Measurements from ENCODE around the gene GCK.

GCK gene

DNA sequence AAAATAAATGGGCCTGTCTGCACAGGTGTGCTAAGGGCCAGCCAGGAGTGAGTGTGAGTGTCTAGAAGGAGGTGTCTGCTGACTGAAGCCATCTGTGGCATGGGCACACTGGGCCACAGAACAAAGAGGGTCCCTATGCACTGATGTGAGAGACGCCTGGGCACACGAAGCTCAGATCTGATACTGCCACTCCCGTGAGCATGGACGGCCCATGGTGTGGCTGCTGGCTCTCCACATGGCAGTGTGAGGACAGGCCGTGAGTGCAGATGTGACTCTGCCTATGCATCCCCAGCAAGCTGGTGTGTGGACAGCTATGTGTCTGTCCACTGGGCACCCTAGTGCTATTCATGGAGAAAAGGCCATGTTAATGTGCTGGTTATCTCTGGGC lies 35.3 kb downstream of the GCK start:
- no peak for DNase-seq

DNA sequence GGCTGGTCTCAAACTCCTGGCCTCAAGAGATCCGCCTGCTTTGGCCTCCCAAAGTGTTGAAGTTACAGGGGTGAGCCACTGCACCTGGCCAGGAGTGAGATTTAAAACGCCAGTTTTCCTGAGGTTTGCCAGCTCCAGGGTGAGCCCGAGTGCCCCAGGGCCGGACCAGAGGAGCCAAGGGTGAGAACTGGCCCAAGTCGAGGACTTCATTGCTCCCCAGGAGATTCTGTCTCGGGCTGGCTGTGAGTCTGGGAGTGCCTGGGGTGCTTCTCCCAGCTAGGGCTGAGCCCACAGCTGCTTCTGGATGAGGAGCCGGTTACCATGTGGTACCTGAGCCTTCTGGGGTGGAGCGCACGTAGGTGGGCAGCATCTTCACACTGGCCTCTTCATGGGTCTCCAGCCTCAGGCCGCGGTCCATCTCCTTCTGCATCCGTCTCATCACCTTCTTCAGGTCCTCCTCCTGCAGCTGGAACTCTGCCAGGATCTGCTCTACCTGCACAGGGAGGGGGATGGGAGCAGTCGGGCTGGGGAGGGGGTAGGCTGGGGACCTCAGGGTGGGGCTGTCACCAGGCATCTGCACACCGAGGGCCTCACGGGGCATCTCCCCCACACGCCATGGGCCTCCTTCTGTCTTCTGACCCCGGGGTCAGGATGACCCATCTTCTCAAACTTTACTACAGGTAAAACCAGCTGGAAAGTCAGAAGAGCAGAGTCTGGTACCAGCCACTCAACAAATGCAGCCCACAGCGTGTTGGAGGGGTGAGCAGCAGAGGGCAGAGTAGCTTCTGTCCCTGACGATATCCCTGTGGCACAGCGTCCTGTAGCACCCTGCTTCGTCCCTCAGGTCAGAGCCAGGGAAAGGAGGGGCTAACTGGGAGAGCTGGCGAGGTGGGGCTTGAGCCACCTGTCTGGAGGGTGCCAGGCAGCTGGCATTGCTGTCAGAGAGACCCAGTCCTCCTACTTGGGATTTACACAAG lies 36.0 kb downstream of the GCK start:
- DNase-seq: no peak

DNA sequence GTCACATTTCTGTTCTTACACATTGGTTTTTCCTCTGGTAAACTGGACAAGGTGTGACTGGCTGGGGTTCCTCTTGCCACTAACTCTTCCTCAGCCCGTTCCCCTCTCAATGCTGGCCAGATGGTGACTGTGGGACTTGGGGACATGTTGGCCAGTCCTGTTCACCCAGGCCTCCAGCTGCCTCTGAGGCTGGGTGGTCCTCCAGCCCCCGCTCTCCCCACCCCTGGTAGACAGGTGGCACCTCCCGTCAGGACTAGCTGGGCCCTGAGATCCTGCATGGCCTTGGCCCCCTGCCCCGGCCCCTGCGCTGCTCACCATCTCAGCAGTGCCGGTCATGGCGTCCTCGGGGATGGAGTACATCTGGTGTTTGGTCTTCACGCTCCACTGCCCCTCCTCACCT lies 37.3 kb downstream of the GCK start:
- DNase-seq: no peak

DNA sequence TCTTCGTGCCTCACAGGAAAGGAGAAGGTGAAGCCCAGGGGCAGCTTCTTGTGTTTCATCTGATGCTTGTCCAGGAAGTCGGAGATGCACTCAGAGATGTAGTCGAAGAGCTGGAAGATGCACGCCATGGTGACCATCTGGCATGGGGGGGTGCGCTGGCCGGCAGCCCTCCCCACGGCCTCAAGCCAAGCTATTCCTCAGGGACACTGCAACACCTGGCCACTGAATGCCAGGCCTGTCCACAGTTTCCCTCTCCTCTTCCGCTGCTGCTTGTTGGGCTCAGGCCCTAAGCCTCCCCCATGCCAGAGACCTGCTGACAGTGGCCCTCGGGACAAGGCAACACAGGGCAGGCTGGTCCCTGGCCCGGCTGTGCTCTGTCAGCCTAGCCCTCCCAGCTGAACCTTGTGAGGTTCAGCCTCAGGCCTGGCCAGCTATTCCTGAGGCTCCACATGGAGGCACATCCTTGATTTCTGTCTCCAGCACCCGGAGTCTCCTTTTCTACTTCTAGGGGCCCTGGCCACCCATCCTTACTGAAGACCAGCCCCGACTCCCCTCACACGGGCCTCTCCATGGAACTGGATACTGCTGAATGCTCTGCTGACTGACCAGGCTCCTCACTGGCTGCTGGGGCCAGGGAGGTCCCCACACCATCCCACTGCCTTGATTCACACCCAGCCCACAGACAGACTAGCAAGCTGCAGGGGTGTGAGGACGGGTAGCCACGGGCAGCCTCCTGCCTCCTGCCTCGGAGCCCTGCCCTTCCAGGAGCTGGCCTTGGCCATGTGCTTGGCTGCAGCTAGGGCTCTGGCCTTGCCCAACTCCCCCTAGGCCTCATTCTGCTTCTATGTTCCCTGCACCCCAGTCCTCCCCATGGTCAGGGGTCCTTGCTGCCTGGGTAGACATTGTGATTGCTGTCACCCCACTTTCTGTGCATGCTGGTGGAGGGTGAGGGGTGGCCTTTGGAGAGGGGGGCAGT lies 38.0 kb downstream of the GCK start:
- no peak for DNase-seq

DNA sequence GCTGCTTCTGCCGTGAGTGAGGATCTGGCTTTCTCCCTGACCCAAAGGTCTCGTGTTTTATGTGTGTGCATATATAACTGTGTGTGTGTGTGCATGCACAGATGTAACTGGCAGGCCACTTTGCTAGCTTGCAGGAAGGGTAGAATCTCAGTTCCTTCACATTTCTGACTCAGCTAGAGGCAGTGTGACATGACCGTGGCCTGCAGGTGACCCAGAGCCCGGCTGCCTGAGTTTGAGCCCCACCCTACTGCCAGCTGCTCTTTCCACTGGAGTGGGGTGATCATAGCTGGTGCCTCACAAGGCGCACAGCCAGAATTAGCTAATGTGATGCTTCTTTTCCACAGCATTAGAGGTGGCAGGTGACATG lies 38.8 kb downstream of the GCK start:
- DNase-seq: no peak

DNA sequence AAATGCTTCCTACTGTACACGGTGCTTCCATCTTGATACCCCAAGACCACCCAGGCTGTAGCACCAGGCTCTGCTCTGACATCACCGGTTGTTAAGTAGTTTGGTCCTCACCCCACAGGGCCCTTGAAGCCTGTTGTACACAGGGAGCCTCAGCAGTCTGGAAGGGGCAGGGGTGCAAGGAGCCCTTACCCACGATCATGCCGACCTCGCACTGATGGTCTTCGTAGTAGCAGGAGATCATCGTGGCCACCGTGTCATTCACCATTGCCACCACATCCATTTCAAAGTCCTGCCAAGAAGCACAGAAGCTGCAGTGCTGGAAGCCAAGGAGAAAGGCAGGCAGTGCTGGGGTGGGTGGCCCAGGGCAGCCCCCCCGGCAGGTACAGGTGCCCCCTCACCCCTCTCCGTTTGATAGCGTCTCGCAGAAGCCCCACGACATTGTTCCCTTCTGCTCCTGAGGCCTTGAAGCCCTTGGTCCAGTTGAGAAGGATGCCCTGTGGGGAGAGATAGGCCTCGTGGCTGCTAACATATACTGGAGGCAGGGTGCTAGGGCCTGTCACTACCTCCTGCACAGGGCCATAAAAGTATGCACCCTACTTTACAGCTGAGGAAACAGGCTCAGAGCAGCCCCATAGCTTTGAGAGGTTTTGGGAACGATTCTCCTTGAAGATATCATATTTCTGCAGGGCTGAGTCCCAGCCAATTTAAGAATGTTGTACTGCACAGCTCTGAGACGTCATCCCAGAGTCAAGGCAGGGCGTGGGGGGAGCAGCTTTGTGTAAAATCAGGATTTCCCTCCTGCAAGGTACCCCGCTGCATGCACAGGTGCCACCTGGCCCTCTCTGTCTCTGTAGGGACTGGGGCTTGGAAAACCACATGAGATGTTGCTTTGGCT lies 39.4 kb downstream of the GCK start:
- no peak for DNase-seq

DNA sequence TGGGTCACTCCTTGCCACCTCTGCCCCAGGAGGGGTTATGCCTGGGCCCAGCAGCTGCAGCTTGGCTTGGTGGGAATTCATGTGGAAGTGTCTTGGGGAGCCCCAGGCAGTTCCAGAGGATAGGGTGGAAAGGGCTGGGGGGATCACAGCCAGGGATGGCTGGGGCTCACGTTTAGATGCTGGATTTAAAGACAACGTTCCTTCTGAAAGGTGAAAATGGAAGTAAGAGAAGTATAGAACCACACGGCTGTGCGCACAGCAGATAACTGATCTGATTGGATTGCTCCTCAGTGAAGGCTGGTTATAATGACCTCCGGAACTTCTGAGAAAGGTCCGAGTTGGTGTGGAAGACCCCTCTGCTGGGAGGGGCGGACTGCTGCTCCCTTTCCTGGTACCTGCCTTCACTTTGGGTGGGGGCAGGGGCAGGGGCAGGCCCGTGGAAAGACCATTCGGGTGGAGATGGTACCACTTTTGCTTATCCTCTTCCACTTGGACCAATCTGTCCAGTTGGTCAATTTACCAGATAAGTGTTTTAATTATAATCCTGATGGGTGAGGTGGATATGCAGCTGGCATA lies 40.2 kb downstream of the GCK start:
- DNase-seq: no peak

DNA sequence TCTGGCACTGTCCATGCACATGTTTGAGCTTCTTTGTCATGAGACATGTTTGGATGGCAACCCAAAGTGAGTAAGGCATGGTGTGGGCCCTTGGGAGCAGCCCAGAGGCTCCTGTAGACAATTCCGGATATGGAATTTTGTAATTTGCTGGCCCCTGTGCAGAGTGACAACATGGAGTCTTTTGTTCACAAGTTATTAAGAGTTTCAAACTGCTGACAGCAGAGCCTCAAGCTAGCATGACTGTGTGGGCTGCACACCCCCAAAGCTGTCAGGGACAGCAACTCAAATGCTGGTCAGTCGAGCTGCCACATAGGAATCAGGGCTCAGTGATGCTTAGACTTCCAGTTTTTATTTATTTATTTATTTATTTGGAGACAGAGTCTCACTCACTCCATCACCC lies 41.1 kb downstream of the GCK start:
- DNase-seq: no peak

DNA sequence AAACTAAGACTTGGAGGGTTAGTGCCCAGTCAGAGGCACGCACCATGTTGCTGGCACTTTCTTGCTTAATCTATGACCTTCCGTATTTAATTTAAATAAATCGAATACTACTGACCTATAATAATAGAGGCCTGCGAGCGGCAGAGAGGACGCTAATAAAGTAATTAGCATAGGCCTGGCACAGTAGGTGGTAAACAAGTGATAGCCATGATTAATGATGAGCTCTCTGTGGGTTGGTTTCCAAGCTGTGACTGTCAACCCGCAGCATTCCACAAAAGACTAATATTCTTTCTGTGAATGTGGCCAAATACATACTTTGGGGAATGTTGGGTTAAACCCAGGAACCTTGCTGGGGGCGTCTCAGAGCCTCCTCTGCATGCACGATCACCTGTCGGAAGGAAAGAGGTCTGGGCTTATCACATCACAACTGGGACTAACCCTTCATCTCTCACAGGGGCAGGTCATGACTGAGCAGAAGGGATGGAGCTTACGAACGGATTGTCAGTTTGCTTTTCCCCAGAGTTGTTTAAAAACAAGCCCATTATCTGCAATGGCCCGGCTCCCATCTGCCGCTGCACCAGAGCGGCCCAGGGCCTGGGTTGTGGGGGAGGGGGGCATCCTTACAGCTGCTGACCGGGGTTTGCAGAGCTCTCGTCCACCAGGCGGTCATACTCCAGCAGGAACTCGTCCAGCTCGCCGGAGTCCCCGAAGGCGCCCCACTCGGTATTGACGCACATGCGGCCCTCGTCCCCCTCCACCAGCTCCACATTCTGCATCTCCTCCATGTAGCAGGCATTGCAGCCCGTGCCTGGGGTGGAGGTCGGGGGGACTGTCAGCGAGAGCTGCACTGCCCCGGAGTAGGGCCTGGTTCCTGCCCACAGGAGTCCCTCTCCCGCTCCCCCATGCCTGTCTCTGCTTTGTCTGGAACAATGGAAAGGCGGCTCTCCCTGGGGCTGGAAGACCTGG lies 41.9 kb downstream of the GCK start:
- DNase-seq: no peak

DNA sequence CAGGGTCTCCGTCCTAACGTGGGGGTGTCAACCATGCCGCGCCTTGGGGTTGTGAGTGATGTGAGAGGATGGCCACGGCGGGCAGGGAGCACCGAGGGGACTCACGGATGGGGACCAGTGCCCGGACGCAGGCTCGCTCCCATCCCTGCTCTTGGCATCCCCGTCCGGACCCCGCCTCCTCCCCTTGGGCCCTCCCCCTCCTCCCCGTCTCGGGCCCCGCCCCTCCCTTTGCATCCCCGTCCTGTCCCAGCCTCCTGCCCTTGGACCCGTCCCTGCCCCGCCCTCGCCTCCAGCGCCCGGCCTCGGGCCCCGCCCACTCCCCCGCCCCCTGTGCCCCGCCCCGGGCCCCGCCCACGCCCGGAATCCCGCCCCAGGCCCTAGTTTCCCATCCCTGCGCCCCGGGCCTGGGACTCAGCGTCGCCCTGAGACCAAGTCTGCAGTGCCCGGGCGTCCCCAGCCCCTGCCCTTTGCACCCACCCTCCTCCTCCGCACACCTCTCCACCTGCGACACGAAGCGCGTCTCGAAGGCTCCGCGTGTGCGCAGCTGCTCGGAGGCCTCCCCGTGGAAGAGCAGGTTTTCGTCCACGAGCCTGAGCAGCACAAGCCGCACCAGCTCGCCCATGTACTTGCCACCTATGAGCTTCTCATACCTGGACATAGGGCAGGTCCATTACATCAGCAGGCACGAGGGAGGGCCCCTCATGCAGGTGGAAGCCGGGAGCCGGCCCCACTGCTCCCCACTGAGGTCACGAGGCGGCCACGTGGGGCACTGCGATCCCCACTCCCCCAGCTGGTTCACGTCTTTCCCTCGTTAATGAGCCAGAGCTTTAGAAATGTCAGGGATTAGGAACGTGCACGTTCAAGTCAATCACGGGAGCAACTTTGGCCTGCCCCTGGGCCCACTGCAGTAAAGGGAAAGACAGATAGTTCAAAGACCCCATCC lies 43.0 kb downstream of the GCK start:
- DNase-seq: peak; percentile 57

DNA sequence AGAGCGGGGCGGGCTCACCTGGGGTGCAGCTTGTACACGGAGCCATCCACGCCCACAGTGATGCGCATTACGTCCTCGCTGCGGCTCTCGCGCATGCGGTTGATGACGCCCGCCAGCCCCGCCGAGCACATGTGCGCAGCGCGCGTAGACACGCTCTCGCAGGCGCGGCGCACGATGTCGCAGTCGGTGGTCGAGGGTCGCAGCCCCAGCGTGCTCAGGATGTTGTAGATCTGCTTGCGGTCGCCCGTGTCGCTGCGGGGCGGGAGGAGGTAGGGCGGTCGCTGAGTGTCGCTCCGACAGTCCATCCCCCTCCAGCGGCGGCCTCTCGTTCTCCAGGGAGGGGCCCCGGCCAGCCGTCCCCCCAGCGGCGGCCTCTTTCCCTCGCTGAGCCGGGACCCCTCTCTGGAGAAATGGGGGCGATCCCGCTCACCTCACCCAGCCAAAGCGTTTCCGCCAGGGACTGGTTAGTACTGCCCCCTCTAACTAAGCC lies 43.7 kb downstream of the GCK start:
- peak; percentile 42 for DNase-seq

DNA sequence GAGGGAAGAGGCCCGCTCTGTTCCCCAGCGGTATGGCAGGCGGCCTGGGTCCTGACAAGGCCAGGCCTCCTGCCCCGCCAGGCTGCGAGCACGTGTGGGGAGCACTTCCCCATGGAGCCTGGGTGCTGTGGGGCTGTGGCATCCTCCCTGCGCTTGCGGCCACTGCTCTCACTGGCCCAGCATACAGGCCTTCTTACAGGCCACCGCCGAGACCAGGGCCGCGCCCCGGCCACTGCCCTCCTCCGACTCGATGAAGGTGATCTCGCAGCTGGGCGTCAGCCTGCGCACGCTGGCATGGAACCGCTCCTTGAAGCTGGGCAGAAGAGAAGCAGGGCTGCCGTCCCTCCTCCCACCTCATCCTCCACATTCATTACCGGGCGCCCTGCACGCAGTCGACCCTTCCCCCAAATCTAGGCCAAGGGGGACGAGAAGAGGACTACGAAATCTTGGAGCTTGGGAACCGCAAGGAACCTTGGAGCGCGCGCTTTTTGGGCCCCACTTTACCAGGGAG lies 44.2 kb downstream of the GCK start:
- DNase-seq: no peak

DNA sequence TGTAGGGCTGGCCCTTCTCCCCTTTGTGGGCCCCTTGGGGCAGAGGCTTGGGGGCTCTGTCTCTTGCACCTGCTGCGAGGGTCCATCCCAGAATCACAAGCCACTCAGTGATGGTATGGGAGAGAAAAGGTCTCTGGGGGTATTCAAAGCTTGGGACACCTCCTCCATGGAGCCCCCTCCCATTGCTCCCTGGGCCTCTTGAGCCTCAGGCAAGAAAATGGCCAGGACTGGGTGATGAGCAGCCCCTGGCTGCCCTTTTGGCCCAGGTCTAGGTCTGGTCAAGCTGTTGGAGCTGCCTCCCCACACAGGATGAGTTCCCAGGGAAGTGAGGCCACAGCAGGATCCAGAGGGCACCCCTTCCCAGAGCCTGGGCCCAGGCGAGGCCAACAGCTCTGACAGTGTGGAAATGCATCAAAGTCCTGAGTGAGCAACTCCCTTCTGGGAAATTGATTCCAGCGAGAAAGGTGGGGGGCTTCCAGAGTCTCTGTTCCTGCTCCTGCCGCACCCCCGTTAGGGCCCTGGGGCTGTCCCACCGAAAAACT lies 44.7 kb downstream of the GCK start:
- no peak for DNase-seq

DNA sequence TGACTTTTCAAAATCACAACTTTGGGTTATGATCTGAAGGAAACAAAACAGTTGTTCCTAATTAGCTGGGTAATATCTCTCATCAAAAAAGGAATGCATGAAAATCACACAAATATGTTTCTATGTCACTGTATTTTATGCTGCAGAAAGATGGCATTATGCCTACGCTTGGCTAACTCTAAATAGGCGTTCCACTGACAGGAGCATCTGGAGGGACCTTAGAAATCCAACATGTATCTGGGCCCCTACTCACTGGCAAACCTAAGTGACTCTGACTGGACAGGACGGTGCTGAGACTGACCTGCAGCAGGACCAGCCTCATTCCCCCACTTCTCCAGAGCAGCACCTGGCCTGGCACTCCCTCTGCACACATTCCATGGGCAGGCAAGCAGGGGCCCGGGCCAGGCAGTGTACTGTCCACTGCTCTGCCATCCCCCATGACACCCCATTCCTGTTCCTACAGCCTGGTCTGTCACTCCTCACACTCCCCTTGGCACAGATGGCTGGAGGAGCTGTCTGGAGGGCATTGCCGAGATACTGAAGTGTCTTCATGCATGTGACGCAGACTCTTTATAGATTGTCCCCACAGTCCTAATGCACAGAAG lies 45.5 kb downstream of the GCK start:
- DNase-seq: no peak

DNA sequence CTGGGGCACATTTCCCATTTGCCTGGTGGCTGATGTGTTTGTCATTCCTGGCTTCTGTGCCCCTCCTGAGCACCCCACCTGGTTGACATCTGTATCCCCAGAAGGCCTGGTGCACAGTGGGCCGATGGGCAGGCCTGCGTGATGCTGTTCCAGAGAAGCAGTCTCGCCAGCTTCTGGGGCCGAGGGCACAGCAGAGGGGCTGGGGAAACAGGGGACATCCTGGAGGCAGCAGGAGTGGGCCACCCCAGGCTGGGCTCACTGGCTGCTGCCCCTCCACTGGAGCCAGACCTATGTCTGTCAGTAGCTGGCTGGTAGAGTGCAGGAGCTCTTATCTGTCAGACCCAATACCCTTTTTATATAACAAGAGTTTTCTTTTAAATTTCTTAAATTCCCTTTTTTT lies 47.2 kb downstream of the GCK start:
- DNase-seq: no peak

DNA sequence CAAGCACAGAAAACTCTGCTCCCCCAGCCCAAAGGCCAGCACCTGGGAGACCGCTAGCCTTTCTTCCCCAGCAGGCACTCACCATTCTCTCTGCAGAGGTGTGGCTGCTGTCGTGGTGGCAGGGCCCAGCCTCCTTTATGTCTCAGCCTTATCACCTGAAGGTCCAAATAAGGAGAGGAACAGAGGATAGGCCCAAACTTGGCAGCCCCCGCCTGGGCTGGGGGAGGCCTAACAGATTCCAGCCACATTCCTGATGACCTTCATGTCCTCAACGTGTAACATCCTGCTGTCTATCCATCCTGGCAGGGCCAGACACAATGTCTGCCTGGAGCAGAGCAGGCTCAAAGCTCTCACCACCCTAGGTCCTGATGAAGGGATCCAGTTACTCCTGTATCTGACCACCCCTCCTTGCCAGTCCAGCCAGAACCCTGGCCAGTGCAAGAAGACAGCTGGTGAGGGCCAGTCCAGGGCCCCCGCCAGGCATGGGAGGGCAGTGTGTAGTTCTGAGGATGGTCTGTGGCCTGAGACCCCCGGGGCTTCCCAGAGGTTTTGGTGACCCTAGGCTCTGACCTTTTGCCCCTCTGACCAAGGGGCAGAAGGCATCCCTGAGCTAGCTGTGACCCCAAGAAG lies 47.9 kb downstream of the GCK start, which contains the start of gene MYL7:
TSS of gene MYL7 (minus strand) at position 112 of the 630 bp plus-strand sequence. CDS start at position 85, 27 bp downstream.
- DNase-seq: no peak

DNA sequence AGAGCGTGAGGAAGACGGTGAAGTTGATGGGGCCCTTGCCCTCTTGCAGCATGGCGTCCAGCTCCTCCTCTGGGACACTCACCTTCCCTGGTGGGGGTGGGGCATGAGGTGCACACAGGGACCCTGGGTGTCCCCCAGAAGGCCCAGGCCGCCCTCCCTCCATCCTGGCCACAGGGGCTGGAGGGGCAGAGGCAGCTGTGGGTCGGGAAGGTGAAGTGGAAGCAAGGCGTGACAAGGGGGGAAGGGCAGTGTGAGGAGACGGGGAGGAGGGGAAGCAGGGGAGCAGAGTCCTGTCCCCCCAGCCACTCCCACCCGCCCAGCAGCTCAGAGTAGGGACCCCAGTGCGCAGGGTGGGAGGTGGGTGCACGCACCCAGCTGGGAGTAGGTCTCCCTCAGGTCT lies 48.9 kb downstream of the GCK start:
- no peak for DNase-seq
